Kidney (tissue), 14 donors: ENCODE measurements around the gene MAP1LC3A. TPM values are rescaled to one million over a fixed set of nuclear protein-coding genes. Genes with fewer than 3 reads are reported as not detected.
A peak's percentile ranks its signal among the peaks of the same experiment; 100 is the strongest.

Experiments
- DNase-seq, 5 donors: peaks; one replicate each; pipeline ENCODE4 v3.0.0-alpha.2; 2013 to 2020
- FAIRE-seq: peaks from 2 replicates; lab custom pipeline; 2012; peaks lifted over from hg19 to GRCh38; lab: Jason Lieb, UNC
- H3K27ac ChIP-seq, 2 donors: one replicate each; pipeline ENCODE4 v1.7.0; 2013; ENCODE audit warnings: low read depth in 2 of 2, low read length in 2 of 2, inconsistent platforms in 1 of 2
- H3K27me3 ChIP-seq: one replicate; pipeline ENCODE4 v1.7.1; 2013; ENCODE audit warnings: low read length, inconsistent platforms; ENCODE audit not compliant: control insufficient read depth, insufficient read depth
- H3K36me3 ChIP-seq, 3 donors: one replicate each; pipeline versions ENCODE4 v1.7.0 to v1.7.1; 2013; ENCODE audit warnings: low read length in 3 of 3, control low read depth in 1 of 3, inconsistent platforms in 1 of 3; ENCODE audit not compliant: insufficient read depth in 3 of 3, control insufficient read depth in 2 of 3
- H3K4me1 ChIP-seq, 3 donors: one replicate each; pipeline versions ENCODE4 v1.7.0 to v1.7.1; 2013; ENCODE audit warnings: low read length in 3 of 3, inconsistent platforms in 1 of 3, low read depth in 1 of 3; ENCODE audit not compliant: control insufficient read depth in 2 of 3, insufficient read depth in 2 of 3
- H3K4me3 ChIP-seq, 3 donors: one replicate each; pipeline versions ENCODE4 v1.7.0 to v1.8.1; 2013; ENCODE audit warnings: low read length in 3 of 3, control low read depth in 1 of 3, inconsistent platforms in 1 of 3
- H3K9ac ChIP-seq, 3 donors: one replicate each; pipeline versions ENCODE4 v1.7.0 to v1.7.1; 2013; ENCODE audit warnings: low read length in 3 of 3, control low read depth in 1 of 3, inconsistent platforms in 1 of 3
- H3K9me3 ChIP-seq, 3 donors: one replicate each; pipeline versions ENCODE4 v1.7.0 to v1.7.1; 2013; ENCODE audit warnings: low read length in 3 of 3, control low read depth in 1 of 3, inconsistent platforms in 1 of 3; ENCODE audit not compliant: control insufficient read depth in 2 of 3, insufficient read depth in 1 of 3
- intact Hi-C: fragments of 100-400 bp; cut with DNase I; formaldehyde crosslinking; loops from one replicate; pipeline ENCODE4 v1.11.1; 2022
- polyA plus RNA-seq: library from polyadenylated mRNA; stranded (reverse); fragments of 350-450 nt; fragmentation: Illumina TruSeq; extraction: RNeasy Lipid Tissue Mini Kit (QIAGEN cat#74804); gene quantifications from one replicate; pipeline ENCODE4 v1.2.3, GENCODE V29; 2014; ENCODE audit warnings: low read depth, low replicate concordance; ENCODE audit not compliant: insufficient read depth
- total RNA-seq: library from RNA; stranded (reverse); fragmentation: NEBNext Ultra II Directional; extraction: Animal tissue kit (Norgen Biotek cat#: 25700); gene quantifications from one replicate; pipeline ENCODE4 v1.2.1, GENCODE V29; 2021
- TF ChIP-seq, protein P1 (sequence below): IDR thresholded peaks from 3 replicates; pipeline ENCODE4 v1.5.1; 2012; ENCODE audit warnings: mild to moderate bottlenecking, moderate library complexity, borderline replicate concordance; ENCODE audit not compliant: insufficient read depth; ENCODE audit errors: extremely low read depth
- donor health status: control.
- donor health status: control.
- donor health status: control.
- donor health status: control.
- donor health status: control.
- donor health status: DM: yes; HTN: yes; CAD: no.
- donor health status: Normal renal cell carcinoma (clear cell type).

MAP1LC3A gene
- total and polyA plus RNA-seq, 2 donors from 2014 or later: 42.5 to 153 TPM

DNA sequence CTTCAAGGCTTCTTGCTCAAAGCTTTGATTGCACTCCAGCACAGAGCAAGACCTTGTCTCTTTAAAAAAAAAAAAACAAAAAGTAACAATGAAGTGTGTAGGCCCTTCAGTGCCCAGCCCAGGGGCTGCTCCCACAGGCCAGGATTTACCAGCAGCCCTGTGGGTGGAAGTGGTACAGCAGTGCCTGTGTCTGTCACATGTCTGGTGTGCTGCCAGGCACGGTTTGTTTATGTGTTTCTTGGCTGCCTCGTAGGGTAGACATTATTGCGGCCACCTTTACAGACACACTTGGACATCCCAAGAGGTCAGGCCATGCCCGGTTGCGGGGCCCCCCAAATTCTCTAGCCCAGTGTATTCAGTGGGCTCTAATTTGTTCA lies 29.6 kb upstream of the MAP1LC3A start:
- DNase-seq (peak in 1 of 5 donors; percentile 17), FAIRE-seq (no peak)
- no peaks in the 10 kb centered on the region for H3K27me3 ChIP-seq
- peak overlapping the region; percentile 4 to 29 for H3K27ac ChIP-seq
- H3K4me1 ChIP-seq: peaks cover 0 to 28% (median 25%) of the 10 kb centered on the region in 3 donors
- peaks cover 2 to 46% (median 30%) of the 10 kb centered on the region in 3 donors for H3K36me3 ChIP-seq
- intact Hi-C loops: no loop called here
- H3K9me3 ChIP-seq: no peaks in the 10 kb centered on the region
- no peak overlapping the region for H3K4me3 ChIP-seq
- TF ChIP-seq, protein P1, sequence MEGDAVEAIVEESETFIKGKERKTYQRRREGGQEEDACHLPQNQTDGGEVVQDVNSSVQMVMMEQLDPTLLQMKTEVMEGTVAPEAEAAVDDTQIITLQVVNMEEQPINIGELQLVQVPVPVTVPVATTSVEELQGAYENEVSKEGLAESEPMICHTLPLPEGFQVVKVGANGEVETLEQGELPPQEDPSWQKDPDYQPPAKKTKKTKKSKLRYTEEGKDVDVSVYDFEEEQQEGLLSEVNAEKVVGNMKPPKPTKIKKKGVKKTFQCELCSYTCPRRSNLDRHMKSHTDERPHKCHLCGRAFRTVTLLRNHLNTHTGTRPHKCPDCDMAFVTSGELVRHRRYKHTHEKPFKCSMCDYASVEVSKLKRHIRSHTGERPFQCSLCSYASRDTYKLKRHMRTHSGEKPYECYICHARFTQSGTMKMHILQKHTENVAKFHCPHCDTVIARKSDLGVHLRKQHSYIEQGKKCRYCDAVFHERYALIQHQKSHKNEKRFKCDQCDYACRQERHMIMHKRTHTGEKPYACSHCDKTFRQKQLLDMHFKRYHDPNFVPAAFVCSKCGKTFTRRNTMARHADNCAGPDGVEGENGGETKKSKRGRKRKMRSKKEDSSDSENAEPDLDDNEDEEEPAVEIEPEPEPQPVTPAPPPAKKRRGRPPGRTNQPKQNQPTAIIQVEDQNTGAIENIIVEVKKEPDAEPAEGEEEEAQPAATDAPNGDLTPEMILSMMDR: no peak
- no peak overlapping the region for H3K9ac ChIP-seq

DNA sequence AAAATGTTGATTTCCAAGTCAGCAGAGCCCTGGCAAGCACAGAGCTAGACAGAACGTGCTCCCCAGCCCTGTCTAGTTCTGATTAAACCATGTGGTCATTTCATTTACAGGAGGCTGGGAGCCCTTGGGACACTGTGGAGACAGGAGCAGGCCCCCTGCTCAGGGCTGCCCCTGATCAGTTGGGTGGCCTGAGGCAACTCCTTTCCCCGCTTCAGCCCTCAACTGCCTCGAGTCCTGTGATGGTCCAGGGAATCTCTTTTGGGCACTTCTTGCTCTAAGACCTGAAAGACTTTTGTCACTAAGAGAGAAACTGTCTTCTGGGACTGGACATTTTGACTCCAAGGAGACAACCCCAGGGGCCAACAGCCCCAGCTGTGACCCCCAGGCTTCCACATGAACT lies 28.8 kb upstream of the MAP1LC3A start:
- H3K27me3 ChIP-seq: no peaks in the 10 kb centered on the region
- DNase-seq: peak in 1 of 5 donors; percentile 7
- no peak overlapping the region for H3K4me3 ChIP-seq
- H3K27ac ChIP-seq: no peak overlapping the region
- no peak overlapping the region for H3K9ac ChIP-seq
- TF ChIP-seq, protein P1: no peak
- FAIRE-seq: no peak
- no peaks in the 10 kb centered on the region for H3K9me3 ChIP-seq
- intact Hi-C loops: no loop called here
- peaks cover 6 to 54% (median 36%) of the 10 kb centered on the region in 3 donors for H3K36me3 ChIP-seq
- H3K4me1 ChIP-seq: peaks cover 0 to 28% (median 22%) of the 10 kb centered on the region in 3 donors

DNA sequence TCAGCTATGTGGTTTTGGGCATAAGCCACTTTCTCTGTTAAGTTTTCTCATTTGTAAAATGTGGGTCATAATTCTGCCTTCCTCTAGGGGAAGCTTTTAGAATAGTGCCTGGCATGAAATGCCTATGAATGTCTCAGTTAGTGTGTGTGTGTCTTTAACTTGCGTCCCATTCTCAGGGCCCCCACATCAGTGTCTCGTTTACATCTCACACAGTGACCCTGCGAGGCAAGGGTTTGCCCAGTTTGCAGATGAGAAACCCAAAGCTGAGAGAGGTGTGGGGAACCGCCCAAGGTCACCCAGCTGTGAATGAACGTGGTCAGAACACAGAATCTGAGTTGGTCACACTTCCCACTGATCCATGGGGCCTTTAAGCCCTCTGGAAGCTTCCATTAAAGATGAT lies 28.2 kb upstream of the MAP1LC3A start:
- H3K36me3 ChIP-seq: peaks cover 6 to 60% (median 42%) of the 10 kb centered on the region in 3 donors
- H3K4me3 ChIP-seq: no peak overlapping the region
- no peak overlapping the region for H3K9ac ChIP-seq
- TF ChIP-seq, protein P1: no peak
- DNase-seq (no peak), FAIRE-seq (no peak)
- intact Hi-C loops: no loop called here
- H3K9me3 ChIP-seq: no peaks in the 10 kb centered on the region
- no peak overlapping the region for H3K27ac ChIP-seq
- H3K4me1 ChIP-seq: peaks cover 0 to 26% (median 21%) of the 10 kb centered on the region in 3 donors
- no peaks in the 10 kb centered on the region for H3K27me3 ChIP-seq

DNA sequence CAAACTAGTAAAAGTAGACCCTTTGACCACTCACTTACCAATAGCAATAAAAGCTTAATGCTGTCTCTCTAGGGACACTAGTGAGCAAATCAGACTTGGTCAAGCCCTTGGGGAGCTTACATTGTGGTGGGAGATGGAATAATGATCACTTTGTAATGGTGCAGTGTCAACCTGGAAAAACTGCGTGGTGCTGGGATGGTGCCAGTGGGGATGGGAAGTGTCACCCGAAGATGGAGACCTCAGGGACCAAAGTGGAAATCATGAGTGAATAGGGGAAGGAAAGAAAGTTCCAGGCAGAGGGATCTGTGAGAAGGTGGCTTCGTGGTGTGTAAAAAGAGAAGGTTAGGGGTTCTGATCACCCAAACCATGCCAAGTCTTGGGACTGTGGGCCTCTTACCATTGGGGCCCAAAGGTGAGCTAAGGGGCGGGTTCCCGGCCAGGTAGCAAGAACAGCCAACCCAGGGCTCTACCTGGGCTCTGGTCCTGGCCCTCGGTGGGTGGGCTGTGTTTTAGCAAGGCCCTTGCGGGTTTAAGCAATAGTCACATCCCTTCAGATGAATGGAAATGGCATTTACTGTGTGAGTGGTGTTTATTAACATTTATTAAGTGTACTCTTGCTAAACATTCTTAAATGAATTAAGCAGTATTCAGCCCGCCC lies 26.8 kb upstream of the MAP1LC3A start:
- Histone ChIP-seq H3K36me3 (peaks cover 3 to 66% (median 44%) of the 10 kb centered on the region in 3 donors), H3K27ac (no peak overlapping the region), H3K9me3 (no peaks in the 10 kb centered on the region), H3K4me1 (peaks cover 0 to 13% (median 12%) of the 10 kb centered on the region in 3 donors), H3K4me3 (no peak overlapping the region), H3K27me3 (no peaks in the 10 kb centered on the region), H3K9ac (no peak overlapping the region)
- TF ChIP-seq, protein P1: no peak
- DNase-seq: peak in 1 of 5 donors; percentile 15
- intact Hi-C loops: no loop called here
- no peak for FAIRE-seq
